Choroid plexus epithelial cell (primary cell): Measurements from ENCODE around the gene VGLL4.
A peak's percentile ranks its signal among the peaks of the same experiment; 100 is the strongest.

Experiments used
- DNase-seq: peaks from one replicate; pipeline ENCODE4 v3.0.0-alpha.2; 2010; ENCODE audit warnings: low read depth
- H3K4me3 ChIP-seq: 2 replicates; pipeline ENCODE4 v1.5.1; 2011; ENCODE audit warnings: low read depth, mild to moderate bottlenecking, control low read depth, low read length, moderate library complexity
- TF ChIP-seq, protein P1 (sequence below): conservative IDR thresholded peaks from 2 replicates; pipeline ENCODE4 v1.5.1; 2011; ENCODE audit warnings: low read depth, mild to moderate bottlenecking, control low read depth, inconsistent platforms, low read length, moderate library complexity

The VGLL4 gene

DNA sequence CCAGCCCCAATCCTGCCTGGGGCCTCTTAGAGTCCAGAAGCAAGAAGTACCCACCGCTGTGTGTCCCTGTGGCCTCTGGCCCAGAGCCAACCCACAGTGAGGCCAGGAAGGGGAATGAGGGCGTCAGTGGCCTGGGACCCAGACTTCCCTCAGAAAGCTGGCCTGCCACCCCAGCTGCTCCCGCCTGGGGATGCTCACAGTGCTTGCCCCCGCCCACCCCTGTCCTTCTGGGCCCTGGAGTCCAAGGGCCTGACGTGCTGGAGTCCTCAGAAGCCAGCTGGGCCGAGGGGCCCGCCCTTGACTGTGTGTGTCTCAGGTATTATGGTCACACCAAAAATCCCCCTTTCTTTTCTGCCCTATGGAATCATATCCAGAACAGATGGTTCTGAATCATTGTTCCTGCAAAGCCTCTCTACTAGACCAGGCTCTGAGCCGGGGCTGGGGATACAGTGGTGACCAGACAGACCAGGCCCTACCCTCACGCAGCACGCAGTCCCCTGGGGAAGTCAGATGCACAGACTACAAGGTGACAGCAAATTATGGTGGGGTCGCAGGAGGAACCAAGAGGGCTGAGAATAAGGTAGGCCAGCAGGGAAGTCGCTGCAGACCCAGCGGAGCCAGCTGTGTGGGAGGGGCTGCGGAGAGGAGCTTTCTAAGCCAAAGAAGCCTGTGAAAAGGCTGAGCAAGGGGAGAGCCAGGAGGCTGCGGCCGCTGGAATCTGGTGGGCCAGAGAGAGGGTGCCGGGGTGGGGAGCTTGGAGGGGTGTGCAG lies 99.1 kb downstream of the VGLL4 start:
- no peak overlapping the region for H3K4me3 ChIP-seq
- peak; percentile 80 for DNase-seq
- TF ChIP-seq, protein P1, sequence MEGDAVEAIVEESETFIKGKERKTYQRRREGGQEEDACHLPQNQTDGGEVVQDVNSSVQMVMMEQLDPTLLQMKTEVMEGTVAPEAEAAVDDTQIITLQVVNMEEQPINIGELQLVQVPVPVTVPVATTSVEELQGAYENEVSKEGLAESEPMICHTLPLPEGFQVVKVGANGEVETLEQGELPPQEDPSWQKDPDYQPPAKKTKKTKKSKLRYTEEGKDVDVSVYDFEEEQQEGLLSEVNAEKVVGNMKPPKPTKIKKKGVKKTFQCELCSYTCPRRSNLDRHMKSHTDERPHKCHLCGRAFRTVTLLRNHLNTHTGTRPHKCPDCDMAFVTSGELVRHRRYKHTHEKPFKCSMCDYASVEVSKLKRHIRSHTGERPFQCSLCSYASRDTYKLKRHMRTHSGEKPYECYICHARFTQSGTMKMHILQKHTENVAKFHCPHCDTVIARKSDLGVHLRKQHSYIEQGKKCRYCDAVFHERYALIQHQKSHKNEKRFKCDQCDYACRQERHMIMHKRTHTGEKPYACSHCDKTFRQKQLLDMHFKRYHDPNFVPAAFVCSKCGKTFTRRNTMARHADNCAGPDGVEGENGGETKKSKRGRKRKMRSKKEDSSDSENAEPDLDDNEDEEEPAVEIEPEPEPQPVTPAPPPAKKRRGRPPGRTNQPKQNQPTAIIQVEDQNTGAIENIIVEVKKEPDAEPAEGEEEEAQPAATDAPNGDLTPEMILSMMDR = no peak

DNA sequence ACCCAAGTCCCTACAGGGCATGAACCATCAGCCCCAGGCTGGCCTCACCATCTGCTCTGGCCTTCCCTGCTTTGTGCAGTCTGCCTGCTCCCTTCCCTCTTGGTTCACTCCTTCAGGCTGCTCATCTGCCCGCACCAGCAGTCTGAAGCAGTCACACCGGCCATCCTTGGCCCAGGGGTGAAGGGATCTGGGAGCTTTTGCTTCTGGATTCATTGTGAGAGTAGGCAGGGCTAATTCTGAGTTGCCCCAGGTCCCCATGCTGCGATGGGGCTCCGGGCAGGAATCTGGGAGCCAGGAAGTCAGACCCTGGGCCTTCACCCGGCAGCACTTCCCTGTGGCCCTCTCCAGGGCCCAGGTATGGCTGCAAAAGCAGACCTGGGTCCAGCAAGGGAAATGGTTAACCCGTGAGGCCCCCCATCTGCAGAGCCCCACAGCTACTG lies 99.7 kb downstream of the VGLL4 start:
- TF ChIP-seq, protein P1 = no peak
- no peak overlapping the region for H3K4me3 ChIP-seq
- no peak for DNase-seq

DNA sequence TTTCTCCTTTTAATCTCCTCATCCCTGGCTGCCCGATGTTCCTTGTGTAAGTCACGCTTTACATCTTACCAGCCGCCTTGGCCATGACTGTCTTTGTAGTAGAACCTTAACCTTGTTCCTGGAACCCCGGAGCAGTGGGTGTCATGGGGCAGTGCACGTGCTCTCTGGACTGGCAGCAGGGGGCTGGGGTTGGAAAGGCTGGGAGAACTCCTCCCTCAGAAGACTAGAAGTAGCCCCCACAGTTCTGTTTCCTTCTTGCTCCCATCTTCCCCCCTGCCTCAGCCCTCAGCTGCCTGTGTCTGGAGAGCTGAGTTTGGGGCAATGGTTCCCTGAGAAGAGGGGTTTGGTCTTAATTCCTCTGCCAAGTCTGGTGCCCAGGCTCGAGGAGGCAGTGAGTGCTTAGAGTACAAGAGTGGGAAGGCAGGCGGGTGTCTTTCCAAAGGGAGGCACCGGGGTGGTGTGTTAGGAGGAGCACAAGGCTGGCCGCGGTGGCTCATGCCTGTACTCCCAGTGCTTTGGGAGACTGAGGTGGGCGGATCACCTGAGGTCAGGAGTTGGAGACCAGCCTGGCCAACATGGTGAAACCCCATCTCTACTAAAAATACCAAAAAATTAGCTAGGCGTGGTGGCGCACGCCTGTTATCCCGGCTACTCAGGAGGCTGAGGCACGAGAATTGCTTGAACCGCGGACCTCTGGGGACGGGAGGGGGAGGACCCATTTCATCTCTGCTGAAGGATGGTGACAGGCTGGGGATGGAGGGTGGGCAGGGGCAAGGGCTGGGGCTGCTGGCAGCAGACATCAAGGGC lies 100.4 kb downstream of the VGLL4 start:
- DNase-seq = no peak
- no peak overlapping the region for H3K4me3 ChIP-seq
- TF ChIP-seq, protein P1 = no peak

DNA sequence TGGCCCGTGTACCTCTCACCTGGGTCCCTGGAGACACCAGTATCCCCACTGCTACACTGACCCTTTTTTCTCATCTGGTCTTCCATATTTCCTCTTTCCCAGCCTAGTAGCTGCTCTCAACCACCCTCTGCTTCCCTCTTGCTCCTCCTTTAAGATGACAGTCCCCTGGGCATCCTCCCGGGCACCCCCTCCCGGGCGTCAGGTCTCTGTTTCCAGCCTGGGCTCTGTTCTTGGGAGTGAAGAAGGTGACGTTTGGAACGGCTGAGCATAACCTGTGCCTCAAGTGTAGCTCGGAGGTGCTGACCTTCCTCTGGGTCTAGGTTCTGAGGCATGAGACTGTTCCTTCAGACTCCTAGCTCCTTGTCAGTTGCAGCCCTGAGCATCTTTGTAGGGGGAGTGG lies 101.2 kb downstream of the VGLL4 start:
- no peak overlapping the region for H3K4me3 ChIP-seq
- TF ChIP-seq, protein P1 = no peak
- no peak for DNase-seq

DNA sequence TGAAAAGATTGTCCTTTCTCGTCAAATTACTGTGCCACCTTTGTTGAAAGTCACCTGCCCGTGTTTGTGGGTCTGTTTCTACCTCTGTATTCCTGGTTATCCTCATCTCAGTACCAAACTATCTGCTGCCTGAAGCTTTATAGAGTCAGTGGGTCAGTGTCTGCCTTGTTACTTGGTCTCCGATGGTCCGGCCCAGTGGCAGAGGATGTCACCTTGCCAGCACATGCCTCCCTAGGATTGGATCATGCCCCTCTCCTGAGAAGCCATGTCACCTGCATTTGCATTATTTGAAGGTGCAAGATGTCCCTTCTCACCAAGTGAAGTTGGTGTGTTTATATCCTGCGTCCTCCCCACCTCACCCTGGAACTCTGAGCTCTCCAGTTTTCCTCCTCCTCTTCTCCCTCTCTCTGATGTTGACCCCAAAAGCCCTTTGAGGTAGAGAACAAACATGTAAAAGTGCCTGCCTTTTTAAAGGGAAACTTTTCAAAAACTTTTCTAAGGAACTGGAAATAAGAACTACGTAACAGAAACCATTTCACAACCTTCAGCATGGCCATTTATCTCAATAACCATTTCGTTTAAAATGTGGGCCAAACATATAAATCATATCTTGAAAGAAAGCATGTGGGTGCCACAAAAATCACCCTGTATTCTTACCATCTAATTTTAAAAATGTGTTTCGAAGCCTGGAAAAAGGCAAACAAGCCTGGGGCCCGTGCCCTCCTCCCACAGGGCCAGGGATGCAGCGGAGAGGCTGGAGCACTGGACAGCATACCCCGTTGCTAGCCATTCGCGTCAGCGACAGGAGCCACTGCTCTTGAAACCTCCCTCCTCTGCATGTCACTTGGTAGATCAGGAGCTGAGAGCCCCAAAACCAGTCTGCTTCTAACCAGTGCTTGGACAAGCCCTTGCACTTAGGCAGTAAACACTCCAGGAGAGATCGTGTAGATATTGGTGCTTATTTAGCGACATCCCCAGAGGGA lies 102.1 kb downstream of the VGLL4 start:
- DNase-seq = no peak
- H3K4me3 ChIP-seq = no peak overlapping the region
- TF ChIP-seq, protein P1 = no peak

DNA sequence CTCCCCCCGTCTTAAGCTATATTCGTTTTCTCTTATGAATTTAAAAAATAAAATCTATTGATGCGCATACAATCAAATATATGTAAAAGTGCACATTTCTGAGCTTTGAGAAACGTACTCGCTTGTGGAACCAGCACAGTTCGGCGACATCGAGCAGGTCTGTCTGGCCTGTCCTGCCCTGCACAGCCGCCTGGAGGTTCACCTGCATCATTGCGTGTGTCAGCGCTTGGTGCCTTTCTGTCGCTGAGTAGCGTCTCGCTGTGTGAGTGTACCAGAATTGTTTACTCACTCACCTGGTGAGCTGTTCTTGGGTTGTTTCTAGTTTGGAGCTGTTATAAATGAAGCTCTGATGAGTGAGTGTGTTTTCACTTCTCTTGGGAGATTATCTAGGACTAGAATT lies 104.0 kb downstream of the VGLL4 start:
- no peak for DNase-seq
- TF ChIP-seq, protein P1 = no peak
- H3K4me3 ChIP-seq = no peak overlapping the region
